Activated T-helper 1 cell treated with anti-CD3 and anti-CD28 coated beads, Interleukin-2, amount 50 U/mL, for 16 hours (primary cell): Measurements from ENCODE around the gene VWA3B.
"Not testable (repeated sequence)": the region's sequence is repeated elsewhere in the genome, so short reads cannot be mapped to it uniquely, and the experiment has no call there.

ENCODE experiments used
- DNase-seq, 2 donors: peaks; one replicate each; pipeline ENCODE4 v3.0.0-alpha.2; 2020; ENCODE audit warnings: low read depth in 1 of 2, low spot score in 1 of 2

The VWA3B gene

DNA sequence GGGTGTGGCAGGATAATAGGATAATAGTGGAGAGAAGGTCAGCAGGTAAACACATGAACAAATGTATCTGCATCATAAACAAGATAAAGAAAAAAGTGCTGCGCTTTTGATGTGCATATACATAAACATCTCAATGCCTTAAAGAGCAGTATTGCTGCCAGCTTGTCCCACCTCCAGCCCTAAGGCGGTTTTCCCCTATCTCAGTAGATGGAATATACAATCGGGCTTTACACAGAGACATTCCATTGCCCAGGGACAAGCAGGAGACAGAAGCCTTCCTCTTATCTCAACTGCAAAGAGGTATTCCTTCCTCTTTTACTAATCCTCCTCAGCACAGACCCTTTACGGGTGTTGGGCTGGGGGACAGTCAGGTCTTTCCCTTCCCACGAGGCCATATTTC, 43.1 kb downstream of the VWA3B start:
- DNase-seq = not testable (repeated sequence)

DNA sequence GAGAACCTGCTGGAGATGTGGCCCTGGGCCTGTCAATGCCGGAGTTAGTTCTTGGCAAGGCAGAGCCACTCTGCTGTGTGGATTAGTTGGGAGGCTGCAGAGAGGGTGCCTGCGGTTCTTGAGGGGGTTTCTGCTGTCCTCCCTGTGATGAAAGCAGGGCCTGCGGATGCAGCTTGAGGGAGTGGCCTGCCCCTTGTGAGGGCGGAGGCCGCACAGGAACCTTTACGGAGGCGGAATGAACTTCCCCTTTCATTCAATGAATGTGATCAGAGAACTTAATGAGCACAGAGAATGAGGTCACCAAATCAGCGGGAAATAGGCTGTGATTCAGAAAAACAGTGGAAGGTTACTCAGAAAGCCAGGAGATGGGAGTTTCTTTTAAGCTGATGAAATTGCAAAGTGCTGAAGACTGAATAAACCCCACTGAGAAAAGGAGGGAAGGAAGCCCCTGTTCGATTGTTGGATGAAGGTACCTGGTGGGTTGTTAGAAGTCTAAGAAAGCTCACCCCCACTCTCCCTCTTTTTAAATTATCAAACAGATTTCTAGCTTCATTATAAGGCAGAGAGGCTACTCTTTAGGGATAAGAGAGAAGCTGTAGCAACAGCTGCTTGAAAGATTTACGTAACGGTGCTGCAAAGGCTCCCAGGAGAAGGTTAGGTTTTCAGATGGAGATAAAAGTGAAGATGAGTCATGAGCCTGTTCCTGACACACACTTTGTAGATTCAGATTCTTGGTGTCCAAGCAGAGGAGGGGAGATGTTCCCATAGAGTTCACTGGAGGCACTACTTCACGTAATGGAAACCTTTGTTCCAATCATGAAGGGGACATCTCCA, 47.4 kb downstream of the VWA3B start:
- DNase-seq = no peak

DNA sequence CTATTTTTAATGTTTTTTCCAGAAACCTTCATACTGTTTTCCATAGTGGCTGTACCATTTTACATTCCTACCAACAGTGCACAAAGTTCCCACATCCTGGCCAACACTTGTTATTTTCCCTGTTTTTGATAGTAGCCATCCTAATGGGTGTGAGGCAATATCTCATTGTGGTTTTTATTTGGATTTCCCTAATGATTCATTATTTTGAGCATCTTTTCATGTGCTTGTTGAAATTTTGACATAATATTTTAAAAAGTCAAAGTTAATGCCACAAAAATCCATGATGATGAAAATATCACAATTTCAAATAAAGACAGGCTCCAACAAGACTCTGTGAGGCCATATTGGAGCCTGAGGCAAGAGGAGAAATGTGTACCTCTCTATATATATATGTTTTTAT, 50.2 kb downstream of the VWA3B start:
- no peak for DNase-seq

DNA sequence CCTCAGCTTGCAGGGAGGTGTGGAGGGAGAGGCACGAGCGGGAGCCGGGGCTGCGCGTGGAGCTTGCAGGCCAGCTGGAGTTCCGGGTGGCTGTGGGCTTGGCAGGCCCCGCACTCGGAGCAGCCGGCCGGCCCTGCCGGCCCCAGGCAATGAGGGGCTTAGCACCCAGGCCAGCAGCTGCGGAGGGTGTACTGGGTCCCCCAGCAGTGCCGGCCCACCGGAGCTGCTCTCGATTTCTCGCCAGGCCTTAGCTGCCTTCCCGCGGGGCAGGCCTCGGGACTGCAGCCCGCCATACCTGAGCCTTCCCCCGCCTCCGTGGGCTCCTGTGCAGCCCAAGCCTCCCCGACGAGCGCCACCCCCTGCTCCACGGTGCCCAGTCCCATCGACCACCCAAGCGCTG, 52.0 kb downstream of the VWA3B start:
- not testable (repeated sequence) for DNase-seq

DNA sequence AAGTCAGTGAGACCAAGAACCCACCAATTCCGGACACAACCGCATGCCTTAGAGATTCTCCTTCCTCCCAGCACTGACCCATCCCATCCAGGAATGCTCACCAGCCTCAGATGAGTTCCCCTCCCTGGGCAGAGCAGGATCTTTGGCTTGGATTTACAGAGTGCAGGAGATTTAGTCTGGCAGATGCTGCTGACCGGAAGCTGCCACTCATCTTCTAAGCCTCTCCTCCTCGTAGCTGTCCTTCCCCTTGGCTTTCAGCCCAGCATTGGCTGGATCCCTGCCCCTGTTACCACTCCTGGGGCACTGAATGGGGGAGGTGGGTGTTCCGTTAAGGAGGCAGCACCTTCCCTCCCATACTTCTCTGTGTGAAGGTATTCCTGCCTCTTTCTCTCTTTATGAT, 53.2 kb downstream of the VWA3B start:
- DNase-seq = no peak

DNA sequence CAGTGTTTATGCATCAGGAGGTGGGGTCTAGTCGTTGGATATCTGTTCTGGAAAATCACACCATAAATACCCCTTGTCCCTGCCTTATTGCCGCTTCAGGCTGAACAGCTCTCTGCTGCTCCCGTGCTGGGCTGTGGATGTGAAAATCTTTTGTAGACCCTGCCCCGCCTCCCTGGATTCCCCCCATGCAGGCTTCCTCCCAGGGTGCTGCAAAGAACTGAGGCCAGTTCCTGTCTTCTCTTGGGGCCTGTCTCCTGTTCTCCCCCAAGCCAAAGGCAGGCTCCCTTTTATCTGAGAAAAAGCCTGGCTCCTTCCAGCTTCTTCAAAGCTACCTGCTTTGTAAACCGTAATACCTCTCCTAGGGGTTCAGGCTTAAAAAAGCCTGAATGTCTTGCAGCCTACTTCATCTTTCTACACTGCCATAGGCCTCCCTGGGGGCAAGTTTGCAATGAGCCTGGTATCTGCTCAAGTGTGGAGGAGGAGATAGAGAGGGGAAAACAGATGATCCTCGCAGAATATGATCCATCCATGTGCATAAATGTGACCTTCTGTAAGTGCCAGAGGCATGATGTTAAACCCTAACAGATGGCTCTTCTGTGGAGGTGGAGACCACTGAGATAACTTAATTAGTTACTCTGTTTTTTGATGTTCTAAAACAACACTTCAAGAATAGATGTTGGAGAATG, 55.3 kb downstream of the VWA3B start:
- DNase-seq = no peak

DNA sequence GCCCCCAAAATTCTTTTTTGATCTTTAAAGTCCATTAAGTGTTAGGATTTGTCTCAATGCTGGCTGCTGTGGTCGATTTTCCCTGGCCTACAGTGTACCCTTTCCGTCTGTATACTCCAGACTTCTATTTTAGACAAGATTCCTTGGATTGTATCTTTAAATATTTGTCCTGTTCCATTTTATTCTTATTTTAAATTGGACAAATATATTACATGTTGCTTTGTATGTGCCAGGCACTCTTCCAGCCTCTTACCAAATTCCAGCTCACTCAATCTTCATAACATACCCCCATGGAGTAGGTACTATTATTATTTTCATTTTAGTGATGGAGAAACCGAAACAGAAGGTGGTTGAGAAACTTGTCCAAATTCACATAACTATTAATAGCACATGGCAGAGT, 58.1 kb downstream of the VWA3B start:
- DNase-seq = no peak

DNA sequence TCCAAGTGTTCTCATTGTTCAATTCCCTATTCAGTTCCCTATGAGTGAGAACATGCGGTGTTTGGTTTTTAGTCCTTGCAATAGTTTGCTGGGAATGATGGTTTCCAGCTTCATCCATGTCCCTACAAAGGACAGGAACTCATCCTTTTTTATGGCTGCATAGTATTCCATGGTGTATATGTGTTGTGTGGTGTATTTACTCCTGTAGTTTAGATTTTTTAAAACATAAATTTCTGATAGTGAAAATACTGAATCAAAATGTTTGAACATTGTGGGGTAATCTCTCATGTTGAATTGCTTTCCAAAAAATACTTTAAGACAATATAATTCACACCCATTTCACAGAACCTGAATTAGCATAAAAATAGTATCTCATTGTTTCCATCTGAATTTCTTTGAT, 60.9 kb downstream of the VWA3B start:
- not testable (repeated sequence) for DNase-seq

DNA sequence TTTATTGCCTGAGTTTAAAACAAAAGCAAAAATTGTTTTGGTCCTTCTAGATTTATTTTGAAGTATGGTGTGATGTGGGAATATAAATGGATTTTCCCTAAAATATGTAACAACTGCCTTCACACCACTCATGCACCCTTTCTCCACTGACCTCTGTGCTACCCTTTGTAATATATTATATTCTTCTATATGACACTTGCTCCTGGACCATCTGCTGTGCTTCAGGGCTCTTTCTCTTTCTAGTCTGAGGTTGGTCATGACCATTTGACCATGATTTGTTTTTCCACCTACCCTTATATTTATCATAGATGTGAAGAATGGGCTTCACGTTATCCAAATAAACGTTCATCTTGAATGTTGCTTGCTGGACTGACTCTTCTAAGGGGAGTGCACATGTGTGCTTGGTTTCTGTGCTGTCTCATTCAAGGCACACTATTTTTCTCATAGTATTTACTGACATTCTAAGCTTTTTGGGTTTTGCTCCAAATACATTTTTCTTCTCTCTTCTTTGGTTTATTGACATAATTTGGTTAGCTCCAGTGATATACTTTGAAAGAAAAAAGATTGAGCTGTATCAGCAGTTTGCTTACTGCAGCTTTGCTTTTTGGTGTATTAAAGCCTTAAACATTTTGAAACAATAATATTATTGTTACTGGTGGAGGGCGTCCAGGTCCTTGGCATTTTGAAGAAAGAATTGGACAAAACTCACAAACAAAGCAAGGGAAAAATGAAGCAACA, 61.8 kb downstream of the VWA3B start:
- DNase-seq = no peak

DNA sequence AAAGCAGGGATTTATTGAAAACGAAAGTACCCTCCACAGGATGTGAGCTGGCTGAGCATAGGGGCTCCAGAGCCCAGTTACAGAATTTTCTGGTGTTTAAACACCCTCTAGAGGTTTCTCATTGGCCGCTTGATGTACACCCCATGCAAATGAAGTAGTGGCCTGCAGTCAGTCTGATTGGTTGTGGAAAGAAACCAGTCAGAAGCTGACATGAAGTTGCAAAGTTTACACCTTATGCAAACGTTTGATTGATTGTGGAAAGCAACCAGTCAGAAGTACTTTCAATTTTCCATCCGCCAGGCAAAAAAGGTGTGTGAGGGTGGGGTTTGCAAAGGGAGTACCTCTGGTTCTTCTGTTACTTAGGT, 62.3 kb downstream of the VWA3B start:
- no peak for DNase-seq

DNA sequence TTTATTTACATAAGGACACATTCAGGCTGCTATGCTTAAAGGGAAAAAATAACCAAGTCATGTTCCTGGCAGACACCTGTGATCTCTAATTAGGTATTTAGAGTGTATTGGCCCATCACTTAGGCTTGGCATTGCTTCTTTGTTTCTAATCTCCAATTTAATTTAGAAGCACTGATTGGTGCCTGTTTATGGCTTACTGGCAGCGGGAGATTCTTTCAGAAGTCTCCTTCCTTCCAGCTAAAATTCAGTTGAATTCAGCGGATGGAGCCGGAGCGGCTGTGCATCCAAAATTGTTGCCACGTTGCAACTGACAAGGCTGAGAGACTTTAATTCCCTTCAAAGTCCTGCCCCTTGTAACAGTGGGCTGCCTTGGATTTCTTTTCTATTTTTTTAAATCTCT, 66.5 kb downstream of the VWA3B start:
- no peak for DNase-seq

DNA sequence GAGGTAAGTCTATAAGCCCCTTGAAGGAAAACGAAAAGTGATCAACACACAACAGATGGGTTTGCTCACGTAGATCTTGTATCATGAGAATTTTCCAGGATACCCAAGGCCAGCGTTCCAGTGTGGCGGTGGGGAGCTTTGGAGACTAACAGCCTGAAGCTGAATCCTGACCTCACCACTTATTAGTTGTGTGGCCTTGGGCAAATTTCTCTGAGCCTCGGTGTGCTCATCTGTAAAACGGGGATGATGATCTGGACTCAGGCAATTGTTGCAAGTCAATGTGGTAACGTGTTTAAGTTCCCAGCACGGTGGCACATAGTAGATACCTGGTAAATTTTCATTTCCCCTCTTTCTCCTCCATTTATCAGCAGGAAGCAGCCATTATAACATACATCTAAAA, 68.3 kb downstream of the VWA3B start:
- DNase-seq = no peak

DNA sequence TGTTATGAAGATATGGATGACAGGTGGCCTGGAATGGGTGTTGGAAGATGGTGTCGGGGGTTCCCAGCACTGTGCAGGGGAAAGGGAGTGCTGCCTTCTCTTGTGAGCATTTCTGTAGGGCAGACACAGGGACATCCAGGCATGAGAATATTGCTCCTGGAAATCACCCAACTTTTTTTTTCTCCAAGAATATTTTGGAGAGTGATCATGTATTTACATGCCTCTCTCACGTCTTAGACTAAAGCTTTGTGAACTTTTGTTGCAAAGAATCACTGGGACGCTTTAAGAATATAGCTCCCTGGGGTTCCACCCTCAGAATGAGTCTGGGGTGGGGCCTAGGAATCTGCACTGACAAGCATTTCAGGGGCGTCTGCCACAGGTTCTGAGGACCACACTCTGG, 68.7 kb downstream of the VWA3B start:
- DNase-seq = no peak

DNA sequence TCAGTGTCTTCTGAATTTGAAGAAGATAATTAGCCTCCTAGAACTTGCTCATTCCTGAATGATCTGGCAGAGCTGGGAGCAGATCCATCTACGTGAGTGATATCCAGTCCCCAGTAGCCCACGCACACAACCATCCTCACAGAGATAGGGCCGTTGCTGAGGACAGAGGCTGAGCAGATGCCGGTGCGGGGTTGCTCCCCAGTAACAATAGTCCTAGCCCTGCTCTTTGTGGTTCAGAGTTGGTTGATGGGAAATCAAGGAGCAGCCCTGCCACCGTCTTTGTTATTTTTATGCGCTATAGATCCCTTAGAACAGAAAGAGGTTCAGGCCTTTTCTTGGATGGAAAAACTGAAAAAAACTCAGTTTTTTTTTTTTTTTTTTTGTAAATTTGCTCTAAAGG, 69.3 kb downstream of the VWA3B start:
- no peak for DNase-seq

DNA sequence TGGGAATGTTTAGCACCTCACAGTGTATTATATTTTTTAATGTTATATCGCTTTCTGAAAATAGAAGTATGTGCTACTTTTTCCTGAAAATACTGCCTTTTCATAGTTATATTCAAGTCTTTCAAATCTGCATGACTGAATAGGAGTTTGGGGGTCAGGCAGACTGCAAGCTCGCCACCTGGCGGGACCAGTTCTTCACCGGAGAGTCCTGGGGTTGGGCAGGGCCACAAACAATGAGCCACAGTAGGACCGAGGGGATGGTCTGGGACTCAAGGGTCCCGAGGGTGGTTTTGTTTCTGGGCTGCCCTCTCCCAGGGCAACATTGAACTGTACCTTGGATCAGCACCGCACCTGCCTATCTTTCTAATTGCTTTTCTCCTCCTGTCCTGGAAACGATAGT, 70.6 kb downstream of the VWA3B start:
- no peak for DNase-seq

DNA sequence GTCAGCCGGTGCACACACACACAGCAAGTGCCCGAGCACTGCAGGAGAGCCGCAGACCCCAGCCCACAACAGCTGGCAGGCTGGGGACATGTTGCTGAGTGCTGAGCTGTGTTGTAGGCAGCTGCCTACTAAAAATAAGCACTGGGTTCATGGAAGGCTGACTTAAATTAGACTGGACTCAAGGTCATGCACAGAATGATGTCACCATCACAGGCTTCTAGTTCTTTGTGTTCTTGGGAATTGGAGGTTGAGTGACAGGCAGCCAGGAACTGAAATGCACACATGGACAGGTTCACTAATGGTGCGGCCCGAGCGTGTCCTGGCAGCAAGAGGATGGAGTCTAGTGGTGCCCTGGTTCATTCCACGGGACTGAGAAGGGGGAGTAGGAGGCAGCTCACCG, 71.3 kb downstream of the VWA3B start:
- no peak for DNase-seq

DNA sequence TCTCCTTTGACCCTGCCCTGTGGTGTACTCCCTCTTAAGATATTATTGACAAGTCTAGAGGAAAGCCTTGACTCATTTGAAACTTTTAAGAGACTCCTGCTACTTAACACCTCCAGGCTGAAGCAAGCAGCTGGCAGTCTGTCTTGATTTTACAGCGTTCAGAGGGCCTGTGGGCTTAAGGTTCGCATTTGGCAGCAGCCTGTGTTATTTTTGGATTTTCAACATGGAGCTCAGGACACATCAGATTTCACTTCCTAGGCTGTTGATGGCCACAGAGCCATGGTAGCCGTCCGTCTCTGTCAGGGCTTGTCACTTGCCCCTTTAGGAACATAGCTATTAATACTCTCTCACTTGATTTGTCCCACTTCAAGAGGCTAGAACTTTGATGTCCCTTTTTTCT, 73.6 kb downstream of the VWA3B start:
- no peak for DNase-seq

DNA sequence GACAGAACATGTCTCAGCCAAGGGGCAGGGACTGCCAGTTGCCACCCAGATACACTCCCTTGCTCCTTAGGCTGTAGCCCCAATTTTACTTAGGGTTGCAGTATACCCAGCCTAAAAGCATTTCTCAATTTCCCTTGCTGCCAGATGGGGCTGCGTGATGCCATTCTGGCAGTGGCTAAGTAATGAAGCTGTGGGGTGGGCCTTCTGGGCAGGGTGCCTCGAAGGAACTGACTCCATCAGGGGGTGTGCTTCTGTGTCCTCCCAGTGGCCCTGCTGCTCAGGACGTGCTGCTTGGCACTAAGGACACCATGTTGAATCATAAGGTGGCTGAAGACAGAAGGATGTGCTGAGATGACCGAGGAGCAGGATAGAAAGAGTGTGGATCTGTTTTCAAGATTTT, 74.2 kb downstream of the VWA3B start:
- DNase-seq = no peak

DNA sequence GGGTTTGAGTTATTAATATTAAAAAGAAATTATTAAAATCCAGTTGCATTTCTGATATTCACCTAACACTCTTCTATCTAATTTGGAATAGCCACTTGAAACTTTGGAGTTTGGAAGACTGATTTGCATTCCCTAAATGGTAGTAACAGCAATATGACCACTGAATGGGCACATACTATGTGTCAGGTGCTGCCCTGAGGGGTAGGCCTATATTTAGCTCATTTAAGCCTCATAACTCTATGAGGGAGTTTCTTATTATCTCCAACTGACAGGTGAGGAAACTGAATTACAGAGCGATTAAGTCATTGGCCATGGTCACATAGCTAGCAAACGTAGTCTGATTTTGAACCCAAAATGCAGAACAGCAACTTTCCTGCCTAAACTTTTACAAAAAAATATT, 77.3 kb downstream of the VWA3B start:
- no peak for DNase-seq

DNA sequence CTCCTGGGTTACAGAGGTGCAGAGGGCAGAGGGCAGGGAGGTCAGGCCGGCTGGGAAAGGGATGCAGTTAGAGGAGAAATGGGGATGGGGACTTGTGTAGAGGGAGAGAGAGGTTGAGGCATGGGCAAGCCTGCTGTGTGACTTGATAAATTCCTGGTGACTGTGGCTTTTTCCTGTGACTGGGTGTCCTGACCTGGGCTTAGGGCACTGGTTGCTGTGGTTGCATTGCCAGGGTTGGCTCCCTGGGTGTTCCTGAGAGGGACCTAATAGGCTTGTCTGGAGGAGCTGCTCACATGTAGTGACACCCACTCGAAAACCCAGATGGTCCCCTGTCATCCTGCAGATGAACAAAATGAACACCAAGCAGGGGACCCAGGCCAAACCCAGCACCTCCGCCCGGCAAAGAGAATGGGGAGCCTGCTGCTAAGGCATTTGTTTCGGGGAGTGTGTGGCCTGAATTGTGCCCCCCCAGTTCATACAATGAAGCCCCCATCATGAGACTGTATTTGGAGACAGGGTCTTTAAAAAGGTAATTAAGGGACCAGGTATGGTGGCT, 78.6 kb downstream of the VWA3B start:
- DNase-seq = no peak

DNA sequence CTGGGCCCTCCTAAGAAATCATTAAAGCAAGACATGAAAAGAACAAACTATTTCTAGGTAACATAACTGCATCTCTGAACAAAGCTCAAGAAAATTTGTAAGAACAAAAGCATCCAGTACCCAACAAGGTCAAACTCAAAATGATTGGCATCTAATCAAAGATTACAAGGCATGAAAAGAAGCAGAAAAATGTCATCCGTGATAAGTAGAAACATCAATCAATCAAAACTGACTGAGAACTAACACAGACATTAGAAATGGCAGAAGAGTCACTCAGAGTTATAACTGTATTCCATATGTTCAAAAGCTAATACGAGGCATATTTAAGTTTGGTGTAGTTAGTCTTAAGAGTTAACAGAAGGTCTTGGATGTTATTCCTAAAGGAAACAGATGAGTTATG, 80.9 kb downstream of the VWA3B start:
- DNase-seq = no peak

DNA sequence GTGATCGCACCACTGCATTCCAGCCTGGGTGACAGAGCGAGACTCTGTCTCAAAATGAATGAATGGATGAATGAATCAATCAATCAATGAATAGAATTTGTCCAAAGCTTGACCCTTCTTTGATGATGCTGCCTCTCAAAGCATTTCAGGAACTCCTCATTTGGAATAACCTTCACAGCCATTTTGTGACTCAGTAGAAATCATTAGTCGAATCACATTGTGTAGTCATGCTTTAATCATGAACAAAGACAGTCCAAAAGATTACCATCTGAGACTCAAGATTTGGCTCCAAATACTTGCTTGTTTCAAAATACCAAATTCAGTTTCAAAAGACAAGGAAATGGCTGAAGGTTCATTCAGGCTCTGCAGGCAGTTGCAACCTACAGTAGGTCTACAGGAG, 83.1 kb downstream of the VWA3B start:
- no peak for DNase-seq
